IMR-90 (cell line): ENCODE results near the gene CLDN6.

Experiments used
- MXI1 ChIP-seq: IDR thresholded peaks from 2 replicates; pipeline ENCODE4 v1.6.1; 2012; ENCODE audit warnings: low read depth, mild to moderate bottlenecking, low read length, moderate library complexity, borderline replicate concordance
- POLR2A ChIP-seq: IDR thresholded peaks from 2 replicates; pipeline ENCODE4 v1.6.1; 2012; ENCODE audit warnings: mild to moderate bottlenecking, low read depth, low read length
- TF ChIP-seq, protein P1 (sequence below): conservative IDR thresholded peaks from 2 replicates; pipeline ENCODE4 v1.5.1; 2012; ENCODE audit warnings: mild to moderate bottlenecking, low read depth, low read length, improper control_type of control experiment

DNA sequence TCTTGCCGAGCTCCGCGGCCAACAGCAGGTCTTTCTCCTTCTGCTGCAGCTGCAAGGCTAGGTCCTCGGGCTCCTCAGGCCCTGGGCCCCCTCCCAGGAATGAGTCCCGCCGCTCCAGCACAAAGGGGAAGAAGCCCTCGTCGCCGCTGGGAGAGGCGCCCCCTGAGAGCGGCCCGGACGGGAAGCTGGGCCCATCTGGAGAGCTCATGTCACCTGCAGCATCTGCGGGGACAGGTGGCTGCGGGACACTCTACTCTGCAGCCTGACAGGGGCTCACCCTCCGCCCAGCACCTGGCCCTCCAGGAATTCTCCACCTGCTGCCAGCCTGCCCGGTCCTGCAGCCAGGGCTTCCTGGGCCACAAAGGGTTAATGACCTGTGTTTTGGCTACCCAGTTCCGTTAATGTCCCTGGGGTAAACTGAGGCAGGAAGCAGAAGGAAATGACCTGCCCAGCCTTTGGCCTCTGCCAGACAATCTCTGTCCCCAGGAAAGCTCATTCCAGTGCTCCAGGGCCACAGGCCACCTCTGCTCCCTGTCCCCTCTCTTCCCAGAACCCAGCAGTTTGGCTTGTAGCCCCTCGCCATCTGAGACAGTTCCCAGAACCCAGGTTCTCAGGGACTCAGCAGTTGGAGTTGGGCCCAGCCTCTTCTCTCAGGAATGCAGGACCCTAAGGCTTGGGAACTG, 17.4 kb upstream of the CLDN6 start:
- TF ChIP-seq, protein P1, sequence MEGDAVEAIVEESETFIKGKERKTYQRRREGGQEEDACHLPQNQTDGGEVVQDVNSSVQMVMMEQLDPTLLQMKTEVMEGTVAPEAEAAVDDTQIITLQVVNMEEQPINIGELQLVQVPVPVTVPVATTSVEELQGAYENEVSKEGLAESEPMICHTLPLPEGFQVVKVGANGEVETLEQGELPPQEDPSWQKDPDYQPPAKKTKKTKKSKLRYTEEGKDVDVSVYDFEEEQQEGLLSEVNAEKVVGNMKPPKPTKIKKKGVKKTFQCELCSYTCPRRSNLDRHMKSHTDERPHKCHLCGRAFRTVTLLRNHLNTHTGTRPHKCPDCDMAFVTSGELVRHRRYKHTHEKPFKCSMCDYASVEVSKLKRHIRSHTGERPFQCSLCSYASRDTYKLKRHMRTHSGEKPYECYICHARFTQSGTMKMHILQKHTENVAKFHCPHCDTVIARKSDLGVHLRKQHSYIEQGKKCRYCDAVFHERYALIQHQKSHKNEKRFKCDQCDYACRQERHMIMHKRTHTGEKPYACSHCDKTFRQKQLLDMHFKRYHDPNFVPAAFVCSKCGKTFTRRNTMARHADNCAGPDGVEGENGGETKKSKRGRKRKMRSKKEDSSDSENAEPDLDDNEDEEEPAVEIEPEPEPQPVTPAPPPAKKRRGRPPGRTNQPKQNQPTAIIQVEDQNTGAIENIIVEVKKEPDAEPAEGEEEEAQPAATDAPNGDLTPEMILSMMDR, result no peak
- TF ChIP-seq MXI1, result no peak
- no peak for TF ChIP-seq POLR2A
